ENCODE results near the gene TTLL3.

Gene TTLL3

GRCh38 chr3:9781978-9782603 lies 28.0 kb upstream of the TTLL3 start:
- DNase-seq (ENCODE audit: low spot score), result peak; percentile 54

DNA sequence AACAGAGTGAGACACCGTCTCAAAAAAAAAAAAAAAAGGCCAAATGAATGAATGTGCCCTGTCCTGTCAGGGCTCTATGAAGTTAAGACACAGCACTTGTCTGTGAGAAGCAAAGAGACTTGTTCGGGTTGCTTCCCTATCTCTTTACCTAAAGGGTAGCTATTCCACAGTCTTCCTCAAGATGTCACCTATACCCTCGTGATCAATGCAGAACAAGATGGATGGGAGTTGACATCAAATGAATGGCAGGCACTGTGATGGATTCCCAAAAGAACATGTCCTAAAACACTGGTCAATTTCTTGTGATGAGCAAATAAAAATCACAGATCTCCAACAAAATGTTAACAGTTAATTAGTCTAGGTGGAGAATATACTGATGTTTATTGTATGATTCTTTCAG lies 27.3 kb upstream of the TTLL3 start:
- peak; percentile 40 for DNase-seq (ENCODE audit: low spot score)

- no peak for DNase-seq (ENCODE audit: low spot score)
Observed at GRCh38 chr3:9783954-9784353, 26.1 kb upstream of the TTLL3 start.

GRCh38 chr3:9784965-9785364 lies 25.1 kb upstream of the TTLL3 start:
- no peak for DNase-seq (ENCODE audit: low spot score)

GRCh38 chr3:9785602-9786001 lies 24.5 kb upstream of the TTLL3 start:
- no peak for DNase-seq (ENCODE audit: low spot score)

DNA sequence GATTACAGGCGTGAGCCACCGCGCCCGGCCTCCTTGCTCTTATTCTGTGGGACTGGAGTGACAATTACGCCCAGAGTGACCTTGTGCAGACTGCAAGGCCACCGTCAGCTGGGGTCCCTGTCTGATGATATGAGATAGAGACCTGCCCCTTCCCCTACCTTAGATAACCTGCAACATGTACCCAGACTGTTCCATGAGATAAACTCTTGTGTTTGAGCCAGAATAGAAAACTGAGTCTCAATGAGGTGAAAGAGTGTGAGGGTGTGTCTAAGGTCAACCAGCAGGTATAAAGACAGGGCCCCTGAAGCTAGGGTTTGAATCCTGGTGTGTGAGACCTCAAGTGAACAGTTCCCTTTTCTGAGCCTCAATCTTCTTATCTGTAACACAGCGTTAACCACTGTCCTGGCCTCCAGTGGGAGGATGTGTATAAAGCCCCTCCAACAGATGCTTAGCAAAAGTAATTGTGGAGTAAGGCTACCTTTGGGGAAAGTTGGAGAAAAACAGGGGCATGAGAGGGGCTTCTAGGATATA lies 23.8 kb upstream of the TTLL3 start:
- DNase-seq (ENCODE audit: low spot score), result no peak

DNA sequence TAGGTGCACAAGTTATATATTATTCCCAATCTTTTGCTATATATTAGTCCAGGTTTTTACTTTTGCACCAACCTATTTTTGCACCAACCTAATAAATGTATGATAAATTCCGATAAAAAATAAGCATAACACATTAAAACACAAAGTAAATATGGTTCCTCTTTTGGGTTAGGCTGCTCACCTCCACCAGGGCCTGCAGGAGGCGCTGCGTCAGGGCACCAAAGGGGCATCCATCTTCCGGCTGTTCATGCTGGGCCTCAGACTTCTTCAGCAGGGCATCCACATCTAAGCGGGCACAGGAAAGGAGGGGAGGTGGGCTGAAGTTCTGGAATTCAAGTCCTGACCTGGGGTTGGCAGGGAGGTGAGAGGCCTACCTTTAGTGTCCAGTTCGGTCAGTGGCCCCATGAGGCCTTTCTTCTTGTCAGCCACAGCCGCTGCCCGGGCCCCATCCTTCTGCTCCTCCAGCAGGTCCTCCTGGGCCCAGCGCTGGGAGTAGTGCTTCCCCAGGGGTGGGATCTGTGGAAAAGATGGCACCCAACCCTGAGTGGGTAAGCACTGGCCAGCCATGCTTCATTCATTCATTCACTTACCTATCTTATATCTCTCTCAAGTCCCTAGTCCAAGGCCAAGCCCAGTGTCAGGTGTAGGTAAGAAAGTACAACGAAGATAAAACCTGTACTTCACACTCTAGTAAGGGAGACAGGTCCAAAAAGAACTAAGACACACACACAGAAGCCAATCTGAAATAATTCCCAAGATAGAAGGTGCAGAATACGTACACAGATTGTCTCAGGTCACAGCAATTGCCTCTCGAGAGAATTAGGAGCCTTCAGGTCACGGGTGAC lies 23.0 kb upstream of the TTLL3 start:
- peak; percentile 37 for DNase-seq (ENCODE audit: low spot score)

- no peak for DNase-seq (ENCODE audit: low spot score)
Observed at GRCh38 chr3:9787714-9788113, 22.3 kb upstream of the TTLL3 start.

- no peak for DNase-seq (ENCODE audit: low spot score)
Observed at GRCh38 chr3:9791127-9791526, 18.9 kb upstream of the TTLL3 start.

DNA sequence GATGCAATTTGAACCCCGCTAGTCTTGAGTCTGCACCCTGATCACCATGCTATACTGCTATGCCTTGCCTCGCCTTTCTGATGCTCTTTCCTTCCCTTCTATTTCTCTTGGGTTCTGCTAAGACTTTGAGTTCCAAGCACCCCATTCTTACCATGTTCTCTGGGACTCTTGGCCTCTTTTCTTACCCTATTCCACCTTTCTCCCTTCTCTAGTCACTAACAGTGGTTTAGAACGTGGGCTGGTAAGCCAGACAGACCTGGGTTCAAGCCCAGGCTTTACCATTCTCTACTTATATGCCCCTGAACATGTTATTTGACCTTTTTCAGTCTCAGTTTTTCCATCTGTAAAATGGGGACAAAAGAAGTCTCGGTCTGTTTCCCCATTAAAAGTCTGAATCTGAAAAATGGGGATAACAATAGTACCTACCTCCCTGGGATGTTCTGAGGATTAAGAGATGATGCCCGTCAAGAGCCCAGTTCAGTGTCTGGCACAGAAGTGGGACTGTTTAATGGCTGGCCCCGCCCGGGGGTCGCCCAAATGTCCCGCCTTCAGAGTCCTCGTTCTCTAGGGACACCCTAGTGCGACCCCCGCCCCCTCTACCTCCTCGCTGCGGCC lies 18.2 kb upstream of the TTLL3 start:
- no peak for DNase-seq (ENCODE audit: low spot score)

DNA sequence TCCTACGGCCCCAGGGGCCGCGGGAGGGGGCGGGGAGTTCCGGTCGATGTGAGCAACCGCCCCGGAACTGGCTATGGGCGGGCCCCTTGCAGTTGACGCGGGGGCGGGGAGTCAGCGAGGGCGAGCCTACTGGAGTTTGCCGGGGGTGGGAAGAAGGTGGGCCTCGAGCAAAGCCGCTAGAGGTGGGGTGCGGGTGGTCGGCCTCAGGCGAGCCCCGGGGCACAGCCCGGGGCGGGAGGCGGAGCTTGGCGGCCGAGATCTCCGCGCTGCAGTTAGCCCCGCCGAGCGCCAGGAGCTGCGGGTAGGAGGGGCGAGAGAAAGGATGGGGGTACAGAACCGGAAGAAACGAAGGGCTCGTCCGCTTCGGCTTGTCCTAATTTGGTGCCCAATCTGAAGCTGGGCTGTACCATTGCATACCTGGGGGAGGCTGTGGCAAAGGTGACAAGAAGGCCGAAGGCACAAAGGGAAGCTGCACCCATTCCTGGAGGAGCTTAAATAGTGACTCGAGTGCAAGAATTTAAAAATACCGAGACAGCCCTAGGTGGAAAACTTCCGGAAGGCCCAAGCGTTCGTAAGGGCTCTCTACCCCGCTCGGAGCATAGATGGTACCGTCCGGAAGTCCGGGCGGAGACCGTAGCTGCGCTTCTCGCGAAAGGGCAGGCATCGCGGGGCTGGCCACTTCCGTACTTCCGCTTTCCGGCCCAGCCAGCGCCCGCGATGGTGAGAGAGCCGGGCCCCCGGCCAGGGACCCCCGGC lies 17.5 kb upstream of the TTLL3 start, which contains the start of the genes ARPC4 and TADA3:
Gene ARPC4, plus strand, starts transcription at position 678 of the 756 bp plus-strand sequence. Its CDS starts 40 bp downstream, at position 718.
Gene TADA3, minus strand, starts transcription at position 69 of the 756 bp plus-strand sequence. CDS start 1,007 bp downstream, outside the sequence.
- DNase-seq (ENCODE audit: low spot score), result peak; percentile 97

GRCh38 chr3:9793161-9793781 lies 16.8 kb upstream of the TTLL3 start:
- DNase-seq (ENCODE audit: low spot score), result peak; percentile 62

DNA sequence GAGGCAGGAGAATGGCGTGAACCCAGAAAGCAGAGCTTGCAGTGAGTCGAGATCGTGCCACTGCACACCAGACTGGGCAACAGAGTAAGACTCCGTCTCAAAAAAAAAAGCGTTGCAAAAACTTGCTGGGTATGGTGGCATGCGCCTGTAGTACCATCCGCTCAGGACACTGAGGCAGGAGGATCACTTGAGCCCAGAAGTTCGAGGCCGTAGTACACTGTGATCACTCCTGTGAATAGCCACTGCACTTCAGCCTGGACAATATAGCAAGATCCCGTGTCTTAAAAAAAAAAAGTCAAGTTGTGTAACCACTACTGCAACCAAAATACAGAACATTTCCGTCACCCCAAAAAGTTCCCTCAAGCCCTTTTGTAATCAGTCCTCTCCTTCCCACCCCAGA lies 15.7 kb upstream of the TTLL3 start:
- no peak for DNase-seq (ENCODE audit: low spot score)

- DNase-seq (ENCODE audit: low spot score), result peak; percentile 69
Observed at GRCh38 chr3:9795207-9795606, 14.9 kb upstream of the TTLL3 start.

- DNase-seq (ENCODE audit: low spot score), result no peak
Observed at GRCh38 chr3:9797196-9797945, 12.7 kb upstream of the TTLL3 start.

GRCh38 chr3:9800529-9800928 lies 9.5 kb upstream of the TTLL3 start:
- DNase-seq (ENCODE audit: low spot score), result no peak

DNA sequence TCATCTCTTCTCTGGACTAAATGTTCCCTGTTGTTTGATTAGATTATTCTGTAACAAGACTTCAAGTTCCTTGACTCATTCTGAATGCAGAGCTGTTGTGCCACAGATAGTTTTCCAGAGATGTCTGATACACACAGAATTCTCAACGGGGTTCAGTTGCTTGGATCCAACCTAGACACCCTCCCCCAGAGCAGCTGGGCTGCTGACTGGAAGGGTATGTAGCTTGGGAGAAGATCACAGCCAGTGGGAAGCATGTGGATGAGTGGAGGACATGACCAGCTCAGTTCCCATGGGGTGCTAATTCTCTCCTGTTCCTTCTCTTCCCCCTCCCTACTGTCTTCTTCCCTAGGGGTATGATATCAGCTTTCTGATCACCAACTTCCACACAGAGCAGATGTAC lies 6.6 kb upstream of the TTLL3 start:
- no peak for DNase-seq (ENCODE audit: low spot score)

GRCh38 chr3:9804996-9805395 lies 5.1 kb upstream of the TTLL3 start:
- DNase-seq (ENCODE audit: low spot score), result no peak

DNA sequence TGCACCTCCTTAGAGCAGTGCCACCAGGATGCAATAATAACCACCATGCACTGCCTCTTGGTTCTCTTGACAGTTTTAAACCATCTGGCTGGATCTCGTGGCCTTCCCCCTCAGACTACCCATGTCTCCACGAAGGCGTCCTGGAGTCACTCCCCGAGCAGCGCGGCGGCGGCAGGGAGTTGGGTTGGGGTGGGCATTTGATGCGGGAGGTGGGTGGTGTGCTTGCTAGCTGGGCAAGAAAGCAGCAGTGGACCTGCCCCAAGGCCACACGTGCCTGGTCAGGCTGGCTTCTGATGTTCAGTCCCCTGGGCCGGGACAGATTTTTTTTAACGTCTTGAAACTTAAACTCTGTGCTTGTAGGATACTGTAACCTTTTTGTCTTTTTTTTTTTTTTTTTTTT lies 3.9 kb upstream of the TTLL3 start:
- DNase-seq (ENCODE audit: low spot score), result no peak

DNA sequence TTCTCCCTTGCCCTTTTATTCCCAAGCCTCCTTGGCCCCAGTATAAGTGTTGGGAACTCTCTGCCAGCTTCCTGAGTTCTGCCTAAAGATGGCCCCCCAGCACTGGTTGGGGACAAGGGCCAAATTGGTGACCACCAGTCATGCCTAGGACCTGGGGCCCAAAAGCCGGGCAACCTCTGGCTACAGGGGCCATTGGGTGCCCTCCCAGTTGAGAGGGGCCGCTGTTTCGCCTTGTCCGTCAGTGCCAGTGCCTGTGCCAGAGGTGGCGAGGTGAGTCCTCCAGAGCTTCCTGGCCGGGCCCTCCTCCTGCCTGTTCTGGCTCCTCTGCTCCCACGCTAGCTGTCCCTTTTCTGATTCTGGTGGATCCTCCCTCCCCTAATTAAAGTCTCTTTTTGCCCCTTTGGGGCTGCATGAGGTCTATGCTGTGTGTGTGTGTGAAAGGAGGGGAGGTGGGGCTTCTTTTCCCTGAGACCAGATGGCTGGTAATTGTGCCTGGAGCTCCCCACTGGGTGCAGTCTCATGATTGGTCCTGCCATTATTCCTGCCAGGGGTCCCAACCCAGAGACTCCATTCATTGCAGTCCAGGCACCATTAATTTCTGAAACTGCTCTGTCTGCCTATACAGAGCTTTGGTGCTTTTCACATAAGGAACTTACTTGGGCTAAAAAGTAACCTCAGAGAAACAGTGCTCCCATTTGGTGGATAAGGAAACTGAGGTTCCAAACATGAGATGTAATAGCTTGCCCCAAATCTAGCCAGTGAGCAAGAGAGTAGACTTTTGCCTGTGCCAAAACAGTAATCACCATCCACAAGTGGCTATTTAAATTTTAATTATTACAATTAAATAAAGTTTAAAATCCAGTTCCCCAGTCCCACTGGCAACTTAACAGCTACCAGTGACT lies 3.1 kb upstream of the TTLL3 start:
- no peak for DNase-seq (ENCODE audit: low spot score)

All from NAMALWA (cell line).